Left ventricle myocardium inferior (tissue), 1 donor: ENCODE results near the gene RSBN1. TPM values are rescaled to one million over a fixed set of nuclear protein-coding genes. Genes with fewer than 3 reads are reported as not detected.

ENCODE experiments used
- DNase-seq: peaks from one replicate; pipeline ENCODE4 v3.0.0-alpha.2; 2020
- H3K27ac ChIP-seq: fragments of 200-600 bp; replicated peaks from 2 replicates; pipeline ENCODE4 v1.8.0; 2021
- H3K27me3 ChIP-seq: fragments of 200-600 bp; 2 replicates; pipeline ENCODE4 v1.8.0; 2021; ENCODE audit warnings: low read depth
- H3K36me3 ChIP-seq: fragments of 200-600 bp; 2 replicates; pipeline ENCODE4 v1.8.0; 2021
- H3K4me1 ChIP-seq: fragments of 200-600 bp; 2 replicates; pipeline ENCODE4 v1.8.0; 2021
- H3K4me3 ChIP-seq: fragments of 200-600 bp; 2 replicates; pipeline ENCODE4 v1.8.0; 2021; ENCODE audit warnings: mild to moderate bottlenecking, moderate library complexity
- H3K9me3 ChIP-seq: fragments of 200-600 bp; replicated peaks from 2 replicates; pipeline ENCODE4 v1.8.0; 2021
- CTCF ChIP-seq: fragments of 200-600 bp; IDR thresholded peaks from 2 replicates; pipeline ENCODE4 v1.8.0; 2021; ENCODE audit warnings: antibody characterized with exemption, mild to moderate bottlenecking, borderline replicate concordance
- intact Hi-C: fragments of 100-400 bp; cut with micrococcal nuclease; formaldehyde crosslinking; loops from one replicate; pipeline ENCODE4 v1.11.0; 2022
- total RNA-seq: library from RNA; stranded (reverse); fragmentation: NEBNext Ultra II Directional; extraction: Animal tissue kit (Norgen Biotek cat#: 25700); gene quantifications from one replicate; pipeline ENCODE4 v1.2.1, GENCODE V29; 2021
- donor health status: DM: no; HTN: yes; CAD: no; lungs with severe emphysema.

The RSBN1 gene
- total RNA-seq, 1 donor from 2014 or later: 7.6 TPM

- Histone ChIP-seq H3K4me1 (peaks cover 16% of the 10 kb centered on the region), H3K27me3 (no peaks in the 10 kb centered on the region), H3K36me3 (peaks cover 40% of the 10 kb centered on the region), H3K4me3 (no peak overlapping the region), H3K27ac (no peak overlapping the region), H3K9me3 (no peaks in the 10 kb centered on the region)
- DNase-seq: no peak
- intact Hi-C loops: no loop called here
- no peak for TF ChIP-seq CTCF
These were observed 48.6 kb downstream of the RSBN1 start for GRCh38 chr1:113763661-113764060.

- no peak for TF ChIP-seq CTCF
- Histone ChIP-seq H3K4me1 (peaks cover 31% of the 10 kb centered on the region), H3K4me3 (no peak overlapping the region), H3K27ac (no peak overlapping the region), H3K9me3 (no peaks in the 10 kb centered on the region), H3K36me3 (peaks cover 25% of the 10 kb centered on the region), H3K27me3 (no peaks in the 10 kb centered on the region)
- intact Hi-C loops: no loop called here
- DNase-seq: no peak
These were observed 50.3 kb downstream of the RSBN1 start for GRCh38 chr1:113761937-113762336.

GRCh38 chr1:113760102-113761080 is 51.9 kb downstream of the RSBN1 start:
- intact Hi-C loops: no loop called here
- no peak for TF ChIP-seq CTCF
- Histone ChIP-seq H3K36me3 (peaks cover 10% of the 10 kb centered on the region), H3K9me3 (no peaks in the 10 kb centered on the region), H3K4me1 (peaks cover 38% of the 10 kb centered on the region), H3K27ac (peak overlapping the region; percentile 96), H3K27me3 (no peaks in the 10 kb centered on the region), H3K4me3 (peak overlapping the region; percentile 95)
- DNase-seq: no peak

GRCh38 chr1:113759333-113760101 is 52.8 kb downstream of the RSBN1 start, which contains the start of gene PHTF1:
Gene PHTF1, minus strand, starts transcription at chr1:113759486. Its CDS starts 783 bp downstream, at chr1:113758703.
- peak; percentile 71 for DNase-seq
- peak within 1 kb of the TSS; percentile 95 for H3K4me3 ChIP-seq
- no peaks in the 10 kb centered on the region for H3K27me3 ChIP-seq
- no peak for TF ChIP-seq CTCF
- peaks cover 38% of the 10 kb centered on the region for H3K4me1 ChIP-seq
- intact Hi-C loops: no loop called here
- peak within 1 kb of the TSS; percentile 96 for H3K27ac ChIP-seq
- H3K9me3 ChIP-seq: no peaks in the 10 kb centered on the region
- H3K36me3 ChIP-seq: peaks cover under 1% of the 10 kb centered on the region

- H3K27me3 ChIP-seq: no peaks in the 10 kb centered on the region
These were observed 53.5 kb downstream of the RSBN1 start for GRCh38 chr1:113758631-113759332.

More at GRCh38 chr1:113758631-113759332, 53.5 kb downstream of the RSBN1 start:
- Histone ChIP-seq H3K27ac (peak overlapping the region; percentile 96), H3K9me3 (no peaks in the 10 kb centered on the region), H3K4me3 (peak overlapping the region; percentile 95), H3K4me1 (peaks cover 38% of the 10 kb centered on the region), H3K36me3 (peaks cover 6% of the 10 kb centered on the region)
- DNase-seq: peak; percentile 70
- intact Hi-C loops: no loop called here
- no peak for TF ChIP-seq CTCF
